LNCaP clone FGC (cell line): Measurements from ENCODE around the gene TBC1D16.

ENCODE experiments used
- DNase-seq: peaks from one replicate; pipeline ENCODE4 v3.0.0-alpha.2; 2011; ENCODE audit warnings: low read depth
- H3K4me3 ChIP-seq: 2 replicates; pipeline ENCODE4 v1.5.1; 2011; ENCODE audit warnings: mild to moderate bottlenecking, low read depth, low read length, control low read depth
- TF ChIP-seq, protein P1 (sequence below): IDR thresholded peaks from 2 replicates; pipeline ENCODE4 v1.5.1; 2012; ENCODE audit warnings: mild to moderate bottlenecking; ENCODE audit not compliant: control insufficient read depth, insufficient read depth; ENCODE audit errors: extremely low read depth

Gene TBC1D16

GRCh38 chr17:79952265-79952877 lies 83.3 kb downstream of the TBC1D16 start:
- TF ChIP-seq, protein P1, sequence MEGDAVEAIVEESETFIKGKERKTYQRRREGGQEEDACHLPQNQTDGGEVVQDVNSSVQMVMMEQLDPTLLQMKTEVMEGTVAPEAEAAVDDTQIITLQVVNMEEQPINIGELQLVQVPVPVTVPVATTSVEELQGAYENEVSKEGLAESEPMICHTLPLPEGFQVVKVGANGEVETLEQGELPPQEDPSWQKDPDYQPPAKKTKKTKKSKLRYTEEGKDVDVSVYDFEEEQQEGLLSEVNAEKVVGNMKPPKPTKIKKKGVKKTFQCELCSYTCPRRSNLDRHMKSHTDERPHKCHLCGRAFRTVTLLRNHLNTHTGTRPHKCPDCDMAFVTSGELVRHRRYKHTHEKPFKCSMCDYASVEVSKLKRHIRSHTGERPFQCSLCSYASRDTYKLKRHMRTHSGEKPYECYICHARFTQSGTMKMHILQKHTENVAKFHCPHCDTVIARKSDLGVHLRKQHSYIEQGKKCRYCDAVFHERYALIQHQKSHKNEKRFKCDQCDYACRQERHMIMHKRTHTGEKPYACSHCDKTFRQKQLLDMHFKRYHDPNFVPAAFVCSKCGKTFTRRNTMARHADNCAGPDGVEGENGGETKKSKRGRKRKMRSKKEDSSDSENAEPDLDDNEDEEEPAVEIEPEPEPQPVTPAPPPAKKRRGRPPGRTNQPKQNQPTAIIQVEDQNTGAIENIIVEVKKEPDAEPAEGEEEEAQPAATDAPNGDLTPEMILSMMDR = no peak
- no peak overlapping the region for H3K4me3 ChIP-seq
- no peak for DNase-seq

GRCh38 chr17:79951361-79952264 lies 84.1 kb downstream of the TBC1D16 start:
- no peak overlapping the region for H3K4me3 ChIP-seq
- TF ChIP-seq, protein P1 = no peak
- no peak for DNase-seq

GRCh38 chr17:79950751-79951150 lies 84.9 kb downstream of the TBC1D16 start:
- DNase-seq = no peak
- no peak overlapping the region for H3K4me3 ChIP-seq
- TF ChIP-seq, protein P1 = no peak

DNA sequence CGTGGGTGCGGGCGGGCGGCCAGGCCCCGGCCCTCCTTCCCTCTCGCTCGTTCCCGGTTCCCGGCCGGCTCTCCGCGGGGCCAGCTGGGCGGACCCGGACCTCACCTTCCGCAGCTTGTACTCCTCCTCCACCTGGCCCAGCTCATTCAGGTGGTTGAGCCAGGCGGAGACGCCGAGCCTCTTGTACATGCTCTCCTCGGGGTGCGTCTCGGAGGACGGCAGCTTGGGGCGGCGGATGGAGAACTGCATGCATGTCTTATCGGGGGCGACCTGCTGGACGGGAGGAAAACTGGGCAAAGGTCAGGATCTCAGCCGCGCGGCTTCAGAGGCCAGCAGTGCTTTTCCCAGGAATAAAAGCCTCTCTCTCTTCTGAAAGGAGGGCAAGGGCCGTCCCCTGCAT lies 85.4 kb downstream of the TBC1D16 start:
- no peak for DNase-seq
- TF ChIP-seq, protein P1 = no peak
- H3K4me3 ChIP-seq = no peak overlapping the region

DNA sequence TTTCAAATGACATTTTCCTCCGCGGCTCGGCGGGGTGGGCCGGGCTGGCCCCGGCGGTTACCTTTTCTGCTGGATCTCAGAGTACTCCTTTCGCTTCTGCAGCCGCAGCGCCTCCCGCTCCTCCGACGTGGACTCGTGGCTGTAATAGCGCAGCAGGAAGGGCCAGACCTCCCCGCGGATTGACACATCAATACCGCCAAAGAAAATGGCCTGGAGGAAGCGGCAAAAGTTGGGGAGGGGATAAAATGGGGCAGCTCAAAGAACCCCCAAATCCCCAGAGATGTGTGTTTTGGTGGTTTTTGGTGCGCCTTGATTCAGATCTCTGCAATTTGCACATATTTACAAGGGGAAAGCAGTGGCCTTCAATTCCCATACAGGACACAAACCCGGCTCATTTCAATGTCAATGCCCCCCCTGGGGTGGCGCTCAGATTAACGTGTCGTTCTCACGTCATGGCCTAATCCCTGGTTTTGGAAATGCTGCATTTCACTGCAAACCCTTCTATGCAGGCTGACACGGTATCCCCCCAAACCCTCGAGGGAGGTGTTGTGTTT lies 85.9 kb downstream of the TBC1D16 start:
- H3K4me3 ChIP-seq = no peak overlapping the region
- TF ChIP-seq, protein P1 = no peak
- DNase-seq = no peak

DNA sequence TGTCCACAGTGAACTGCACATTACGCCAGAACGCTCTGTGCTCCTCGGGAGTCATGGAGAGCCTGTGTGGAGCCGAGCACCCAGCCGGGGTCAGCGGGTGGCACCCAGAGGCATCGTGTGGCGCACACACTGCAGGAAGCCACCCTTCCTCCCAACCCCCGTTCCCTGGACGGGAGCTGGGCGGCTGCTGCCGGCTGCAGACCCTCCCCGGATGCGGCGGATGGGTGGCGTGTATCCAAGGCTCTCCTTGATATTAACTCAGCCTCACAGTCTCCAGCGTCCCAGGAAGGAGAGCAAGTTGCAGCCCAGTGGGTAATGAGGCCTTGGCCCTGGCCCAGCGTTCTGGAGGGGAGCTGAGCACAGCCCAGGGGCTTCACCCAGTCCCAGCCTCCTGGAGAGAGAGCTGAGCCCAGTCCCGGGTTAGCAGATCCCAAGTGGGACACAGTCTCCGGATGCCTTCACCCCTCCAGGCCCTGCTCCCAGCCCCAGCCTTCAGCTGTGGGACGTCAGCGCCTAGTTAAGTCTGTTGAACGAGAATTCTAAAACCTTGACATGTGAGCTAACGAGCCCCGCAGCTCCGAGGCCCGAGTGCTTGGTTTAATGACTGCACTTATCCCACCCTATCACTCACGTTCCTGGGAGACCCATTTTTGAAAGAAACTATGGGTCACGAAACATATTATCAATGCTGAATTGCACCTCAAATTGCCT lies 86.6 kb downstream of the TBC1D16 start:
- DNase-seq = no peak
- no peak overlapping the region for H3K4me3 ChIP-seq
- TF ChIP-seq, protein P1 = no peak
